Cardiac muscle cell (in vitro differentiated cells and primary cell): ENCODE measurements around the gene BMP8A. TPM values are rescaled to one million over a fixed set of nuclear protein-coding genes. Genes with fewer than 3 reads are reported as not detected.
A peak's percentile ranks its signal among the peaks of the same experiment; 100 is the strongest.
"Not testable (repeated sequence)": the region's sequence is repeated elsewhere in the genome, so short reads cannot be mapped to it uniquely, and the experiment has no call there.

ENCODE experiments used
- DNase-seq, 2 donors: peaks; one replicate each; pipeline versions ENCODE4 v3.0.0 to v3.0.0-alpha.2; 2010 to 2017; ENCODE audit warnings: low read depth in 1 of 2, low spot score in 1 of 2
- H3K27ac ChIP-seq: fragments of 200-600 bp; sonication (generic); 2 replicates; pipeline ENCODE4 v1.5.1; 2016
- H3K27me3 ChIP-seq: fragments of 200-600 bp; sonication (generic); 2 replicates; pipeline ENCODE4 v1.6.0; 2016; ENCODE audit warnings: control low read depth
- H3K36me3 ChIP-seq: fragments of 200-600 bp; sonication (generic); 2 replicates; pipeline ENCODE4 v1.5.1; 2016; ENCODE audit warnings: control low read depth
- H3K4me1 ChIP-seq: fragments of 200-600 bp; sonication (generic); 2 replicates; pipeline ENCODE4 v1.8.1; 2017; ENCODE audit warnings: low read depth, mild to moderate bottlenecking, mixed run types
- H3K4me3 ChIP-seq: fragments of 200-600 bp; sonication (generic); 2 replicates; pipeline ENCODE4 v1.5.1; 2016; ENCODE audit warnings: mild to moderate bottlenecking
- H3K9me3 ChIP-seq: fragments of 200-600 bp; sonication (generic); 2 replicates; pipeline ENCODE4 v1.5.1; 2017; ENCODE audit warnings: low read depth, mild to moderate bottlenecking, control low read depth
- polyA plus RNA-seq: library from polyadenylated mRNA; unstranded; fragments of >200 nt; fragmentation: Nextera tagmentation; extraction: Ambion mirVana; gene quantifications from 2 replicates; pipeline ENCODE4 v1.2.1, GENCODE V29; 2016
- total RNA-seq: library from RNA; depleted of rRNA; stranded (reverse); fragments of >200 nt; gene quantifications from 2 replicates; pipeline ENCODE4 v1.2.3, GENCODE V29; 2016
- TF ChIP-seq, protein P1 (sequence below): IDR thresholded peaks from 2 replicates; pipeline ENCODE4 v1.5.1; 2012; ENCODE audit warnings: low read depth, mild to moderate bottlenecking, low read length

BMP8A gene, protein sequence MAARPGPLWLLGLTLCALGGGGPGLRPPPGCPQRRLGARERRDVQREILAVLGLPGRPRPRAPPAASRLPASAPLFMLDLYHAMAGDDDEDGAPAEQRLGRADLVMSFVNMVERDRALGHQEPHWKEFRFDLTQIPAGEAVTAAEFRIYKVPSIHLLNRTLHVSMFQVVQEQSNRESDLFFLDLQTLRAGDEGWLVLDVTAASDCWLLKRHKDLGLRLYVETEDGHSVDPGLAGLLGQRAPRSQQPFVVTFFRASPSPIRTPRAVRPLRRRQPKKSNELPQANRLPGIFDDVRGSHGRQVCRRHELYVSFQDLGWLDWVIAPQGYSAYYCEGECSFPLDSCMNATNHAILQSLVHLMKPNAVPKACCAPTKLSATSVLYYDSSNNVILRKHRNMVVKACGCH
- total RNA-seq = 0.09 and 0.46 TPM in 2 replicates
- polyA plus RNA-seq = 0.54 and 0.70 TPM in 2 replicates

- no peaks in the 10 kb centered on the region for H3K4me1 ChIP-seq
- no peak within 1 kb of the TSS for H3K27ac ChIP-seq
- DNase-seq = peak; percentile 34 to 81
- TF ChIP-seq, protein P1, sequence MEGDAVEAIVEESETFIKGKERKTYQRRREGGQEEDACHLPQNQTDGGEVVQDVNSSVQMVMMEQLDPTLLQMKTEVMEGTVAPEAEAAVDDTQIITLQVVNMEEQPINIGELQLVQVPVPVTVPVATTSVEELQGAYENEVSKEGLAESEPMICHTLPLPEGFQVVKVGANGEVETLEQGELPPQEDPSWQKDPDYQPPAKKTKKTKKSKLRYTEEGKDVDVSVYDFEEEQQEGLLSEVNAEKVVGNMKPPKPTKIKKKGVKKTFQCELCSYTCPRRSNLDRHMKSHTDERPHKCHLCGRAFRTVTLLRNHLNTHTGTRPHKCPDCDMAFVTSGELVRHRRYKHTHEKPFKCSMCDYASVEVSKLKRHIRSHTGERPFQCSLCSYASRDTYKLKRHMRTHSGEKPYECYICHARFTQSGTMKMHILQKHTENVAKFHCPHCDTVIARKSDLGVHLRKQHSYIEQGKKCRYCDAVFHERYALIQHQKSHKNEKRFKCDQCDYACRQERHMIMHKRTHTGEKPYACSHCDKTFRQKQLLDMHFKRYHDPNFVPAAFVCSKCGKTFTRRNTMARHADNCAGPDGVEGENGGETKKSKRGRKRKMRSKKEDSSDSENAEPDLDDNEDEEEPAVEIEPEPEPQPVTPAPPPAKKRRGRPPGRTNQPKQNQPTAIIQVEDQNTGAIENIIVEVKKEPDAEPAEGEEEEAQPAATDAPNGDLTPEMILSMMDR = no peak
- peaks cover 57% of the 10 kb centered on the region for H3K27me3 ChIP-seq
- no peaks in the 10 kb centered on the region for H3K9me3 ChIP-seq
- peak within 1 kb of the TSS; percentile 35 for H3K4me3 ChIP-seq
- H3K36me3 ChIP-seq = peaks cover 12% of the 10 kb centered on the region
Measured at GRCh38 chr1:39491146-39491921, at the start of gene BMP8A. Gene BMP8A (plus strand): TSS chr1:39491636. CDS start chr1:39491992, 356 bp downstream.

GRCh38 chr1:39441797-39442196, 49.6 kb upstream of the BMP8A start:
- H3K27me3 ChIP-seq = no peaks in the 10 kb centered on the region
- DNase-seq = no peak
- H3K9me3 ChIP-seq = no peaks in the 10 kb centered on the region
- no peak overlapping the region for H3K4me3 ChIP-seq
- peaks cover 85% of the 10 kb centered on the region for H3K36me3 ChIP-seq
- TF ChIP-seq, protein P1 = no peak
- H3K4me1 ChIP-seq = no peaks in the 10 kb centered on the region
- no peak overlapping the region for H3K27ac ChIP-seq

DNA sequence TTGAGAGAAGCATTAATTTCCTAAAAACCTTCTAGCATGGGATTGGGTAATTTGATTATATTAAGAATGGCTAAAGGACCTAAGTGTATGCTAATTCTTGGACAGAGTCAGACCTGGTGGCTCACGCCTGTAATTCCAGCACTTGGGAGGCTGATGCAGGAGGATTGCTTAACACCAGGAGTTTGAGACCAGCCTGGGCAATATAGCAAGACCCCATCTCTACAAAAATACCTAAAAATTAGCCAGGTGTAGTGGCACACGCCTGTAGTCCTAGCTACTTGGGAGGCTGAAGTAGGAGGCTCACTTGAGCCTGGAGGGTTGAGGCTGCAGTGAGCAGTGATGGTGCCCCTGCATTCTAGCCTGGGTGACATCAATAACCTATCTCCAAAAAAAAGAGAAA, 45.9 kb upstream of the BMP8A start:
- Histone ChIP-seq H3K4me3 (no peak overlapping the region), H3K9me3 (no peaks in the 10 kb centered on the region), H3K27ac (no peak overlapping the region), H3K36me3 (peaks cover 87% of the 10 kb centered on the region), H3K4me1 (no peaks in the 10 kb centered on the region), H3K27me3 (no peaks in the 10 kb centered on the region)
- DNase-seq = no peak
- TF ChIP-seq, protein P1 = no peak

GRCh38 chr1:39446986-39447567, 44.4 kb upstream of the BMP8A start:
- H3K9me3 ChIP-seq = no peaks in the 10 kb centered on the region
- DNase-seq = no peak
- no peaks in the 10 kb centered on the region for H3K27me3 ChIP-seq
- H3K4me1 ChIP-seq = no peaks in the 10 kb centered on the region
- H3K27ac ChIP-seq = peak overlapping the region; percentile 17
- TF ChIP-seq, protein P1 = no peak
- peaks cover 86% of the 10 kb centered on the region for H3K36me3 ChIP-seq
- no peak overlapping the region for H3K4me3 ChIP-seq

DNA sequence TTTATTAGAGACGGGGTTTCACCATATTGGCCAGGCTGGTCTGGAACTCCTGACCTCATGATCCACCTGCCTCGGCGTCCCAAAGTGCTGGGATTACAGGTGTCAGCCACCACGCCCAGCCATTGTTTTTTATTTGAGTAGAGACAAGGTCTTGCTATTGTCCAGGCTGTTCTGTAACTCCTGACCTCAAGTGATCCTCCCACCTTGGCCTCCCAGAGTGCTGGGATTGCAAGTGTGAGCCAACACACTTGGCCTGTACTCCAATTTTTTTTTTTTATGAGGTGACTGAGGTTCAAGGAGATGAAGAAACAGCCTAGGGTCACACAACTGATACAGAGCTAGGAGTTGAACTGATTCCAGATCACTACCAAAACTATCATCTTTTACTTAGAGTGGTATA, 41.4 kb upstream of the BMP8A start:
- H3K36me3 ChIP-seq = peaks cover 88% of the 10 kb centered on the region
- H3K27me3 ChIP-seq, H3K27ac ChIP-seq, H3K9me3 ChIP-seq, H3K4me1 ChIP-seq, H3K4me3 ChIP-seq: not testable (repeated sequence)
- peak in 1 of 2 donors; percentile 44 for DNase-seq
